Stomach (tissue), 9 donors: ENCODE results near the gene NTN3. TPM values are rescaled to one million over a fixed set of nuclear protein-coding genes. Genes with fewer than 3 reads are reported as not detected.

Experiments used
- DNase-seq, 2 donors: peaks; one replicate each; pipeline versions ENCODE4 v3.0.0 to v3.0.0-alpha.2; 2013 to 2019
- H3K27ac ChIP-seq, 5 donors: fragments of 200-600 bp in 4 of 5; sonication (generic) in 4 of 5; one replicate each; pipeline ENCODE4 v1.5.1; 2013 to 2019; ENCODE audit warnings: mild to moderate bottlenecking in 1 of 5, moderate library complexity in 1 of 5
- H3K27me3 ChIP-seq, 3 donors: fragments of 200-600 bp; sonication (generic); one replicate each; pipeline ENCODE4 v1.5.1; 2017 to 2019; ENCODE audit warnings: mixed run types in 1 of 3
- H3K36me3 ChIP-seq, 4 donors: fragments of 200-600 bp; sonication (generic); 1 replicate in 3 of 4; 2 replicates in 1 of 4; pipeline ENCODE4 v1.5.1; 2016 to 2019
- H3K4me1 ChIP-seq, 4 donors: fragments of 200-600 bp; sonication (generic); one replicate each; pipeline ENCODE4 v1.5.1; 2016 to 2019
- H3K4me3 ChIP-seq, 4 donors: fragments of 200-600 bp; sonication (generic) in 3 of 4; one replicate each; pipeline ENCODE4 v1.5.1; 2016 to 2019; ENCODE audit warnings: mild to moderate bottlenecking in 1 of 4
- H3K9me3 ChIP-seq, 4 donors: fragments of 200-600 bp; sonication (generic); one replicate each; pipeline ENCODE4 v1.5.1; 2016 to 2019
- CTCF ChIP-seq, 7 experiments: fragments of 450-650 bp in 4 of 7; fragments of 200-600 bp in 3 of 7; sonication (generic) in 3 of 7; IDR thresholded peaks; one replicate each; pipeline ENCODE4 v1.5.1; 2016 to 2019; ENCODE audit warnings: antibody characterized with exemption in 7 of 7, control low read depth in 2 of 7, mild to moderate bottlenecking in 1 of 7
- EP300 ChIP-seq: sonication (generic); formaldehyde crosslinking; IDR thresholded peaks from one replicate; pipeline ENCODE4 v1.6.1; 2017; ENCODE audit warnings: antibody characterized with exemption
- POLR2A ChIP-seq, 4 donors: fragments of 450-650 bp; IDR thresholded peaks; one replicate each; pipeline ENCODE4 v1.6.1; 2016; ENCODE audit warnings: antibody characterized with exemption in 4 of 4, control low read depth in 2 of 4, mild to moderate bottlenecking in 1 of 4, moderate library complexity in 1 of 4
- POLR2AphosphoS5 ChIP-seq, 3 donors: sonication (generic); formaldehyde crosslinking; IDR thresholded peaks; one replicate each; pipeline ENCODE4 v1.6.1; 2016; ENCODE audit warnings: antibody characterized with exemption in 3 of 3
- WGBS, 5 donors: extraction: QIAGEN DNeasy Blood & Tissue Kit in 3 of 5; methylation state at CpG; one replicate each; pipeline versions ENCODE4 v1.1.5 to v1.1.7; 2013 to 2018; 5-methylcytosine and 5-hydroxymethylcytosine counted together
- intact Hi-C: fragments of 100-400 bp; cut with DNase I; formaldehyde crosslinking; loops from one replicate; pipeline ENCODE4 v1.15.1; 2023; ENCODE audit warnings: low total_unique reads
- polyA plus RNA-seq, 3 donors: library from polyadenylated mRNA; stranded (reverse); fragments of 200-250 nt; gene quantifications; one replicate each; pipeline ENCODE4 v1.2.3, GENCODE V29; 2013
- total RNA-seq, 5 donors: library from RNA; depleted of rRNA; stranded (reverse); fragments of >200 nt; gene quantifications; one replicate each; pipeline versions ENCODE4 v1.1.0 to v1.2.3, GENCODE V29; 2014 to 2016
- donor health status: healthy with polysubstance abuse.
- donor health status: Bipolar disorder and iron deficiency.
- donor health status: healthy.

NTN3 gene
- total and polyA plus RNA-seq, 8 donors, result 1.8 TPM; not detected in 7

DNA sequence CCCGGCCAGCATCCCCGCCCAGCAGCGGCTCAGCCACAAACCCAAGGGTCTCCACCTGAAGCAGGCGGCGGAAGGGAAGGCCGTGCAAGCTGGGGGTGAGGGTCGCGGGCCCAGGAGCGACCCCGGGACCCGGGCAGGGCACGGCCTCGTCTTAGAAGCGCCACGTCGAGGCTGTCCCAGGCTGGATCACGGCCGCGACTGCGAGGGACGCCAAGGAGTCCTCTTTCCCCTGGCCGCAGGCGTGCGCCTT, 42.4 kb upstream of the NTN3 start:
- 0 to 1% (median 1%) methylated on average over 4 to 24 of the region's 24 CpGs for WGBS, 5 donors
- H3K4me1 ChIP-seq, result peaks cover 12 to 29% (median 19%) of the 10 kb centered on the region in 4 donors
- no peak for TF ChIP-seq POLR2AphosphoS5 (IDR thresholded peaks at IDR 0.05)
- TF ChIP-seq CTCF (IDR thresholded peaks at IDR 0.05), result peak in 1 of 7 experiments; percentile 4
- no peak for DNase-seq
- no peaks in the 10 kb centered on the region for H3K9me3 ChIP-seq
- peak overlapping the region; percentile 67 to 85 (median 72) for H3K27ac ChIP-seq
- H3K4me3 ChIP-seq, result peak overlapping the region; percentile 65 to 97 (median 89)
- intact Hi-C loops, result no loop called here
- peaks cover 4 to 16% (median 12%) of the 10 kb centered on the region in 4 donors for H3K36me3 ChIP-seq
- H3K27me3 ChIP-seq, result no peaks in the 10 kb centered on the region

DNA sequence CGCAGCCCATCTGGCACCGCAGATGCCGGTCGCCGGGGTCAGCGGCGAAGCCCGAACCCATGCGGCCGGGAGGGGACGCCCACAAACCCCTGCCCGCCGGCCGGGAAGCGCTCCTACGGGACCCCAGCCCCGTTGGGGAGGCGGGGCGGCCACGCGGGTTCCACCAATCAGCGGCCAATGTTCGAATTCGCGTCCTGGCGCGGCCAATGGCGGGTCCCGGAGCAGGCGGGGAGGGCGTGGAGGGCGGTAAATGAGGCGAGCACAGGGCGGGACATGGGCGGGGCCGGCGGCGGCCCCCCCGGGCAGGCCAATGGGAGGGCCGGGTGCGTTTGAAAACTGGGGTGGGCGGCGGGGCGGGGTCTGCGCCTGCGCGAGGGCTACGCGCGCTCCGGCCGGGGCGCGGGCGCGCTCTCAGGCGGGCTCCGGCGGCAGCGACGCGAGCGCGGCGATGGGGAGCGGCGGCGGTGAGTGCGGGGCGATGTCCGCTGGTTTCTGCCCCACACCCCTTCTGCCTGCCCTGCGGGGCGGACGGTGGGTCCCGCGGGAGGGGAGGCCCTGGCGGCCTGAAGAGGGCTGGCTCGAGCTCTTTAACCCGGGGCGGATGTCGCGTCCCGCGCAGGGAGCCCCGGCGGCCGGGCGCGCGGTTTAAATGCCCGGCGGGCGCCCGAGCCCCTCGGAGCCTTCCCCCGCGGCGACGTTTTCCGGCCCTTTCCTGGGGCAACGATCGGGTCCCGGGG, 41.9 kb upstream of the NTN3 start, which contains the start of gene CCNF:
Gene CCNF (plus strand): TSS at position 414 of the 737 bp plus-strand sequence. CDS start 35 bp downstream, at position 449.
- peaks cover 4 to 16% (median 13%) of the 10 kb centered on the region in 4 donors for H3K36me3 ChIP-seq
- peaks cover 12 to 29% (median 19%) of the 10 kb centered on the region in 4 donors for H3K4me1 ChIP-seq
- H3K4me3 ChIP-seq, result peak within 1 kb of the TSS; percentile 65 to 97 (median 89)
- no peaks in the 10 kb centered on the region for H3K9me3 ChIP-seq
- intact Hi-C loops, result no loop called here
- H3K27ac ChIP-seq, result peak within 1 kb of the TSS; percentile 67 to 85 (median 80)
- 0 to 2% (median 0%) methylated on average over 28 to 103 of the region's 103 CpGs for WGBS, 5 donors
- H3K27me3 ChIP-seq, result no peaks in the 10 kb centered on the region
- TF ChIP-seq CTCF (IDR thresholded peaks at IDR 0.05) (no peak), POLR2AphosphoS5 (IDR thresholded peaks at IDR 0.05) (peak in 2 of 3 donors; percentile 16 to 40), EP300 (no peak), POLR2A (IDR thresholded peaks at IDR 0.05) (no peak)
- peak; percentile 98 to 99 for DNase-seq

GRCh38 chr16:2429771-2430663, 41.1 kb upstream of the NTN3 start:
- H3K36me3 ChIP-seq, result peaks cover 4 to 16% (median 13%) of the 10 kb centered on the region in 4 donors
- H3K4me1 ChIP-seq, result peaks cover 12 to 29% (median 19%) of the 10 kb centered on the region in 4 donors
- TF ChIP-seq POLR2AphosphoS5 (IDR thresholded peaks at IDR 0.05) (no peak), POLR2A (IDR thresholded peaks at IDR 0.05) (no peak), EP300 (no peak), CTCF (IDR thresholded peaks at IDR 0.05) (no peak)
- no peaks in the 10 kb centered on the region for H3K27me3 ChIP-seq
- WGBS, 5 donors, result 2 to 7% (median 3%) methylated on average over 26 to 46 of the region's 46 CpGs
- H3K27ac ChIP-seq, result peak overlapping the region; percentile 9 to 85 (median 80)
- intact Hi-C loops, result no loop called here
- no peaks in the 10 kb centered on the region for H3K9me3 ChIP-seq
- H3K4me3 ChIP-seq, result peak overlapping the region; percentile 65 to 97 (median 89)
- peak in 1 of 2 donors; percentile 76 for DNase-seq

- 91 to 97% (median 95%) methylated on average over 5 to 6 of the region's 6 CpGs for WGBS, 5 donors
- TF ChIP-seq POLR2A (IDR thresholded peaks at IDR 0.05) (no peak), EP300 (no peak), POLR2AphosphoS5 (IDR thresholded peaks at IDR 0.05) (no peak), CTCF (IDR thresholded peaks at IDR 0.05) (no peak)
- H3K4me1 ChIP-seq, result peaks cover 12 to 29% (median 19%) of the 10 kb centered on the region in 4 donors
- H3K4me3 ChIP-seq, result no peak overlapping the region
- no peaks in the 10 kb centered on the region for H3K27me3 ChIP-seq
- no peaks in the 10 kb centered on the region for H3K9me3 ChIP-seq
- H3K36me3 ChIP-seq, result peaks cover 4 to 33% (median 29%) of the 10 kb centered on the region in 4 donors
- DNase-seq, result no peak
- intact Hi-C loops, result no loop called here
- no peak overlapping the region for H3K27ac ChIP-seq
These were observed 38.8 kb upstream of the NTN3 start for GRCh38 chr16:2432286-2432685.
